CD4-positive, alpha-beta T cell treated with Interleukin-15 for 4 hours (primary cell): Measurements from ENCODE around the gene AGAP5.
A peak's percentile ranks its signal among the peaks of the same experiment; 100 is the strongest.

ENCODE experiments used
- DNase-seq: peaks from one replicate; pipeline ENCODE4 v3.0.0-alpha.2; 2020; ENCODE audit warnings: low spot score

AGAP5 gene

GRCh38 chr10:73653701-73654100, 44.2 kb downstream of the AGAP5 start:
- no peak for DNase-seq

GRCh38 chr10:73653195-73653594, 44.7 kb downstream of the AGAP5 start:
- DNase-seq = no peak

- no peak for DNase-seq
Observed at GRCh38 chr10:73650537-73651331, 47.2 kb downstream of the AGAP5 start.

- DNase-seq = no peak
Observed at GRCh38 chr10:73649876-73650536, 47.9 kb downstream of the AGAP5 start.

GRCh38 chr10:73648975-73649829, 48.7 kb downstream of the AGAP5 start:
- no peak for DNase-seq

- no peak for DNase-seq
Observed at GRCh38 chr10:73647875-73648651, 49.8 kb downstream of the AGAP5 start.

- DNase-seq = no peak
Observed at GRCh38 chr10:73647211-73647874, 50.6 kb downstream of the AGAP5 start.

- no peak for DNase-seq
Observed at GRCh38 chr10:73646598-73647041, 51.3 kb downstream of the AGAP5 start.

- DNase-seq = no peak
Observed at GRCh38 chr10:73645251-73645650, 52.7 kb downstream of the AGAP5 start.

GRCh38 chr10:73644767-73645166, 53.1 kb downstream of the AGAP5 start:
- DNase-seq = no peak

- peak; percentile 64 for DNase-seq
Observed at GRCh38 chr10:73644015-73644743, 53.7 kb downstream of the AGAP5 start.

GRCh38 chr10:73643362-73643761, 54.5 kb downstream of the AGAP5 start:
- DNase-seq = no peak

GRCh38 chr10:73641328-73642060, 56.4 kb downstream of the AGAP5 start, which contains the start of gene MYOZ1:
Gene MYOZ1 (minus strand): TSS chr10:73641474. CDS start chr10:73640017, 1,457 bp downstream.
- no peak for DNase-seq

GRCh38 chr10:73639286-73639685, 58.6 kb downstream of the AGAP5 start:
- no peak for DNase-seq

GRCh38 chr10:73635781-73636180, 62.1 kb downstream of the AGAP5 start:
- no peak for DNase-seq

- DNase-seq = no peak
Observed at GRCh38 chr10:73634421-73634820, 63.5 kb downstream of the AGAP5 start.

- DNase-seq = no peak
Observed at GRCh38 chr10:73629165-73629564, 68.7 kb downstream of the AGAP5 start.

GRCh38 chr10:73628405-73628804, 69.5 kb downstream of the AGAP5 start:
- DNase-seq = no peak

GRCh38 chr10:73627300-73627699, 70.6 kb downstream of the AGAP5 start:
- no peak for DNase-seq
